DND-41 (cell line): ENCODE data around the gene TMEM165.

Experiments used
- CTCF ChIP-seq: IDR thresholded peaks from 2 replicates; pipeline ENCODE4 v1.5.1; 2012; ENCODE audit warnings: borderline replicate concordance, low read length, moderate library complexity, mild to moderate bottlenecking; ENCODE audit not compliant: poor library complexity, severe bottlenecking; ENCODE audit errors: extremely low read depth
- EZH2 ChIP-seq: IDR thresholded peaks from 3 replicates; pipeline ENCODE4 v1.6.1; 2012; ENCODE audit warnings: borderline replicate concordance, low read depth, mild to moderate bottlenecking, moderate library complexity, low read length, inconsistent platforms; ENCODE audit not compliant: severe bottlenecking

- TF ChIP-seq CTCF, result no peak
- TF ChIP-seq EZH2, result no peak
Observed at GRCh38 chr4:55405073-55405472, 9.3 kb downstream of the TMEM165 start.
